SK-N-SH (cell line): Measurements from ENCODE around the gene GPS2. TPM values are rescaled to one million over a fixed set of nuclear protein-coding genes. Genes with fewer than 3 reads are reported as not detected.

Source experiments
- CHD2 ChIP-seq: fragments of 150-350 bp; IDR thresholded peaks from 2 replicates; pipeline ENCODE4 v1.6.1; 2018; ENCODE audit warnings: low read length; ENCODE audit not compliant: partially characterized antibody
- EZH2phosphoT487 ChIP-seq: fragments of 200-600 bp; sonication (generic); IDR thresholded peaks from 2 replicates; pipeline ENCODE4 v1.6.1; 2017; ENCODE audit warnings: low read depth, mixed run types, mild to moderate bottlenecking, antibody characterized with exemption, moderate library complexity, borderline replicate concordance
- FOSL2 ChIP-seq: IDR thresholded peaks from 2 replicates; pipeline ENCODE4 v1.4.0; 2012; ENCODE audit warnings: low read depth, mild to moderate bottlenecking, moderate library complexity, borderline replicate concordance
- MEF2A ChIP-seq: IDR thresholded peaks from 2 replicates; pipeline ENCODE4 v1.4.0; 2012; ENCODE audit warnings: low read depth, borderline replicate concordance
- POLR2AphosphoS5 ChIP-seq: IDR thresholded peaks from 2 replicates; pipeline ENCODE4 v1.6.1; 2012; ENCODE audit warnings: low read depth, low read length
- RXRA ChIP-seq: IDR thresholded peaks from 2 replicates; pipeline ENCODE4 v1.4.0; 2012; ENCODE audit warnings: low read depth, mild to moderate bottlenecking, borderline replicate concordance
- SIN3A ChIP-seq: IDR thresholded peaks from 2 replicates; pipeline ENCODE4 v1.6.1; 2012; ENCODE audit warnings: low read depth, mild to moderate bottlenecking, low read length, moderate library complexity, borderline replicate concordance
- TCF12 ChIP-seq: IDR thresholded peaks from 2 replicates; pipeline ENCODE4 v1.4.0; 2012
- TEAD4 ChIP-seq: IDR thresholded peaks from 2 replicates; pipeline ENCODE4 v1.4.0; 2012; ENCODE audit warnings: mild to moderate bottlenecking, borderline replicate concordance; ENCODE audit not compliant: insufficient read depth
- polyA plus RNA-seq, 3 experiments: library from polyadenylated mRNA; depleted of rRNA; stranded (reverse); fragments of >200 nt; gene quantifications; 2 replicates each; pipeline ENCODE4 v1.2.3, GENCODE V29; 2012
- TF ChIP-seq, protein P1 (sequence below): IDR thresholded peaks from 2 replicates; pipeline ENCODE4 v1.4.0; 2012; ENCODE audit warnings: low read depth, borderline replicate concordance
- TF ChIP-seq, protein P2 (sequence below): IDR thresholded peaks from 2 replicates; pipeline ENCODE4 v1.6.1; 2012; ENCODE audit warnings: mild to moderate bottlenecking, low read depth, low read length, moderate library complexity
- TF ChIP-seq, protein P3 (sequence below): IDR thresholded peaks from 2 replicates; pipeline ENCODE4; 2012

GPS2 gene
- polyA plus RNA-seq, 1 of the 3 experiments (the other 2 are of a cell fraction) = 102 TPM

DNA sequence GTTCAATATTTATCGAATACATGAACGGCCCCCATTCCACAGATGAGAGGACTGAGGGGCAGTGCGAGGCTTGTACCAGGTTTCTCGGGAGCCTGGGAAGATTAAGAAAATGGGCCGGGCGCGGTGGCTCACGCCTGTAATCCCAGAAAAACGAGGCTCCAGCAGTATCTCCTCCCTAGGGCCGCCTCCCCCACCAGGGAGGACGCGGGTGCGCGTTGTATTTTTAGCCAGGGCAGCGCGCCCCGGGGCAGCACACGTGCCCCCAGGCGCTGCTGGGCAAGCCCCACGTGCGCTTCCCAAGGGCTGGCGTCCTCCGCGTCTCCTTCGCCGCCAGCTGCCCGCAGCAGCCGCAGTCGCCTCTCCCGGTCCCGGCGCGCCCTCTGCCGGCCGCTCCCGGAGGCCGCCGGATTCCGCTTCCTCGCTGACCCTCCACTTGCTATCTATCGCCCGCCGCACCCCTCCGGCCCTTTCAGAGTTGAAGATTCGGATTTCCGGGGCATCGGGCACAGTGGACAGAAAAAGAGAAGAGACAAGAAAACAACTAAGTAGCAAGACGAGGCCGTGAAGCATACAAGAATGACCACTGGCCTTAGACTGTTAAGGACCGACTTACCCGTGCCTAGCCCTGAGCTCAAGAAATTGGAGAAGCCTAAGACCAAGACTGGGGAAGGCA is 18.8 kb downstream of the GPS2 start (continued):
- TF ChIP-seq, protein P1, sequence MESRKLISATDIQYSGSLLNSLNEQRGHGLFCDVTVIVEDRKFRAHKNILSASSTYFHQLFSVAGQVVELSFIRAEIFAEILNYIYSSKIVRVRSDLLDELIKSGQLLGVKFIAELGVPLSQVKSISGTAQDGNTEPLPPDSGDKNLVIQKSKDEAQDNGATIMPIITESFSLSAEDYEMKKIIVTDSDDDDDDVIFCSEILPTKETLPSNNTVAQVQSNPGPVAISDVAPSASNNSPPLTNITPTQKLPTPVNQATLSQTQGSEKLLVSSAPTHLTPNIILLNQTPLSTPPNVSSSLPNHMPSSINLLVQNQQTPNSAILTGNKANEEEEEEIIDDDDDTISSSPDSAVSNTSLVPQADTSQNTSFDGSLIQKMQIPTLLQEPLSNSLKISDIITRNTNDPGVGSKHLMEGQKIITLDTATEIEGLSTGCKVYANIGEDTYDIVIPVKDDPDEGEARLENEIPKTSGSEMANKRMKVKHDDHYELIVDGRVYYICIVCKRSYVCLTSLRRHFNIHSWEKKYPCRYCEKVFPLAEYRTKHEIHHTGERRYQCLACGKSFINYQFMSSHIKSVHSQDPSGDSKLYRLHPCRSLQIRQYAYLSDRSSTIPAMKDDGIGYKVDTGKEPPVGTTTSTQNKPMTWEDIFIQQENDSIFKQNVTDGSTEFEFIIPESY = no peak
- TF ChIP-seq POLR2AphosphoS5 (no peak), TCF12 (peak; percentile 17; the same call in 1 of the 2 replicates), CHD2 (no peak), EZH2phosphoT487 (no peak), TEAD4 (no peak), RXRA (no peak), MEF2A (no peak), SIN3A (0 out of 2 replicates have a peak, but pooled peaks have one; percentile 79), FOSL2 (no peak)
- TF ChIP-seq, protein P2, sequence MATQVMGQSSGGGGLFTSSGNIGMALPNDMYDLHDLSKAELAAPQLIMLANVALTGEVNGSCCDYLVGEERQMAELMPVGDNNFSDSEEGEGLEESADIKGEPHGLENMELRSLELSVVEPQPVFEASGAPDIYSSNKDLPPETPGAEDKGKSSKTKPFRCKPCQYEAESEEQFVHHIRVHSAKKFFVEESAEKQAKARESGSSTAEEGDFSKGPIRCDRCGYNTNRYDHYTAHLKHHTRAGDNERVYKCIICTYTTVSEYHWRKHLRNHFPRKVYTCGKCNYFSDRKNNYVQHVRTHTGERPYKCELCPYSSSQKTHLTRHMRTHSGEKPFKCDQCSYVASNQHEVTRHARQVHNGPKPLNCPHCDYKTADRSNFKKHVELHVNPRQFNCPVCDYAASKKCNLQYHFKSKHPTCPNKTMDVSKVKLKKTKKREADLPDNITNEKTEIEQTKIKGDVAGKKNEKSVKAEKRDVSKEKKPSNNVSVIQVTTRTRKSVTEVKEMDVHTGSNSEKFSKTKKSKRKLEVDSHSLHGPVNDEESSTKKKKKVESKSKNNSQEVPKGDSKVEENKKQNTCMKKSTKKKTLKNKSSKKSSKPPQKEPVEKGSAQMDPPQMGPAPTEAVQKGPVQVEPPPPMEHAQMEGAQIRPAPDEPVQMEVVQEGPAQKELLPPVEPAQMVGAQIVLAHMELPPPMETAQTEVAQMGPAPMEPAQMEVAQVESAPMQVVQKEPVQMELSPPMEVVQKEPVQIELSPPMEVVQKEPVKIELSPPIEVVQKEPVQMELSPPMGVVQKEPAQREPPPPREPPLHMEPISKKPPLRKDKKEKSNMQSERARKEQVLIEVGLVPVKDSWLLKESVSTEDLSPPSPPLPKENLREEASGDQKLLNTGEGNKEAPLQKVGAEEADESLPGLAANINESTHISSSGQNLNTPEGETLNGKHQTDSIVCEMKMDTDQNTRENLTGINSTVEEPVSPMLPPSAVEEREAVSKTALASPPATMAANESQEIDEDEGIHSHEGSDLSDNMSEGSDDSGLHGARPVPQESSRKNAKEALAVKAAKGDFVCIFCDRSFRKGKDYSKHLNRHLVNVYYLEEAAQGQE = no peak
- TF ChIP-seq, protein P3, sequence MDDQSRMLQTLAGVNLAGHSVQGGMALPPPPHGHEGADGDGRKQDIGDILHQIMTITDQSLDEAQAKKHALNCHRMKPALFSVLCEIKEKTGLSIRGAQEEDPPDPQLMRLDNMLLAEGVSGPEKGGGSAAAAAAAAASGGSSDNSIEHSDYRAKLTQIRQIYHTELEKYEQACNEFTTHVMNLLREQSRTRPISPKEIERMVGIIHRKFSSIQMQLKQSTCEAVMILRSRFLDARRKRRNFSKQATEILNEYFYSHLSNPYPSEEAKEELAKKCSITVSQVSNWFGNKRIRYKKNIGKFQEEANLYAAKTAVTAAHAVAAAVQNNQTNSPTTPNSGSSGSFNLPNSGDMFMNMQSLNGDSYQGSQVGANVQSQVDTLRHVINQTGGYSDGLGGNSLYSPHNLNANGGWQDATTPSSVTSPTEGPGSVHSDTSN = no peak
